HCT116 (cell line): Measurements from ENCODE around the gene KLHL17. TPM values are rescaled to one million over a fixed set of nuclear protein-coding genes. Genes with fewer than 3 reads are reported as not detected.

Source experiments
- ATAC-seq: fragments of 200-7000 bp; cut with Tn5 transposase; 2 replicates; pipeline ENCODE4 v1.9.1; 2020; ENCODE audit warnings: mild to moderate bottlenecking, moderate library complexity
- BruUV-seq: library from RNA; stranded (reverse); fragments of 400-500 nt; replicated peaks from 2 replicates; lab custom pipeline; 2021; lab: Mats Ljungman, UMichigan
- CTCF ChIA-PET: fragments of 300-600 bp; sonication (Branson Sonifier 250); formaldehyde crosslinking; loops from one replicate; lab custom pipeline; 2021; ENCODE audit warnings: antibody characterized with exemption; lab: Charles Lee
- POLR2A ChIA-PET: fragments of 300-600, 350-600 bp; sonication (Branson Sonifier 250); formaldehyde crosslinking; loops from one replicate; lab custom pipeline; 2021; ENCODE audit warnings: antibody characterized with exemption; lab: Charles Lee
- RAD21 ChIA-PET, 2 experiments: fragments of 300-600 bp; sonication (Branson Sonifier 250); formaldehyde crosslinking; loops; one replicate each; lab custom pipeline; 2023; ENCODE audit warnings: low total read pairs in 2 of 2; ENCODE audit not compliant: uncharacterized antibody in 2 of 2, unreplicated experiment in 2 of 2, low non-redundant PET in 1 of 2; lab: Charles Lee
- DNase-seq: peaks from one replicate; pipeline ENCODE4 v3.0.0-alpha.2; 2010; ENCODE audit warnings: low read depth, low spot score
- H2AFZ ChIP-seq: fragments of 200-600 bp; shearing (Covaris generic), sonication (generic); 2 replicates; pipeline ENCODE4 v1.6.1; 2017; ENCODE audit warnings: low read depth, mixed run types, mixed read lengths, antibody characterized with exemption, low read length; ENCODE audit not compliant: poor library complexity, severe bottlenecking
- H3K27ac ChIP-seq: 2 replicates; pipeline ENCODE4 v1.5.1; 2012; ENCODE audit warnings: low read depth, low read length
- H3K27me3 ChIP-seq: fragments of 200-600 bp; sonication (generic); 2 replicates; pipeline ENCODE4 v1.6.1; 2016; ENCODE audit warnings: mixed run types, low read length, mixed read lengths; ENCODE audit not compliant: insufficient read depth
- H3K36me3 ChIP-seq, 2 experiments: fragments of 200-500 bp in 1 of 2; fragments of 200-600 bp in 1 of 2; sonication (Bioruptor generic) in 1 of 2; sonication (generic) in 1 of 2; 2 replicates each; pipeline versions ENCODE4 v1.5.1 to v1.6.1; 2014 to 2016; ENCODE audit warnings: low read length in 2 of 2, inconsistent platforms in 1 of 2, mixed read lengths in 1 of 2, mixed run types in 1 of 2; ENCODE audit not compliant: insufficient read depth in 2 of 2, control insufficient read depth in 1 of 2
- H3K4me1 ChIP-seq, 2 experiments: fragments of 200-600 bp in 1 of 2; sonication (generic) in 1 of 2; 2 replicates each; pipeline versions ENCODE4 v1.5.1 to v1.6.1; 2012 to 2017; ENCODE audit warnings: low read length in 2 of 2, inconsistent platforms in 1 of 2, mild to moderate bottlenecking in 1 of 2, mixed read lengths in 1 of 2, mixed run types in 1 of 2, moderate library complexity in 1 of 2; ENCODE audit not compliant: insufficient read depth in 2 of 2, control insufficient read depth in 1 of 2
- H3K4me2 ChIP-seq: fragments of 200-600 bp; sonication (generic); 2 replicates; pipeline ENCODE4 v1.6.1; 2017; ENCODE audit warnings: mixed run types, low read length, mixed read lengths
- H3K4me3 ChIP-seq, 2 experiments: fragments of 200-600 bp in 1 of 2; sonication (generic) in 1 of 2; replicated peaks in 1 of 2; 2 replicates each; pipeline ENCODE4 v1.5.1; 2011 to 2016; ENCODE audit warnings: low read length in 2 of 2, control low read depth in 1 of 2, low read depth in 1 of 2, mild to moderate bottlenecking in 1 of 2, mixed read lengths in 1 of 2, mixed run types in 1 of 2
- H3K79me2 ChIP-seq: fragments of 200-600 bp; sonication (generic); 2 replicates; pipeline ENCODE4 v1.6.1; 2017; ENCODE audit warnings: mild to moderate bottlenecking, mixed run types, low read length, moderate library complexity, mixed read lengths; ENCODE audit not compliant: insufficient read depth
- H3K9ac ChIP-seq: fragments of 200-600 bp; sonication (generic); 2 replicates; pipeline ENCODE4 v1.6.1; 2016; ENCODE audit warnings: low read length, mixed read lengths
- H3K9me2 ChIP-seq: fragments of 200-600 bp; sonication (generic), shearing (Covaris generic); 2 replicates; pipeline ENCODE4 v1.6.1; 2017; ENCODE audit warnings: mixed run types, mild to moderate bottlenecking, moderate library complexity; ENCODE audit not compliant: insufficient read depth
- H3K9me3 ChIP-seq, 2 experiments: fragments of 200-500 bp in 1 of 2; fragments of 200-600 bp in 1 of 2; sonication (Bioruptor generic) in 1 of 2; sonication (generic) in 1 of 2; 2 replicates each; pipeline ENCODE4 v1.6.1; 2014 to 2017; ENCODE audit warnings: low read length in 2 of 2, mixed read lengths in 2 of 2, inconsistent platforms in 1 of 2, low read depth in 1 of 2, mild to moderate bottlenecking in 1 of 2, mixed run types in 1 of 2, moderate library complexity in 1 of 2; ENCODE audit not compliant: control insufficient read depth in 1 of 2, insufficient read depth in 1 of 2
- H4K20me1 ChIP-seq: fragments of 200-600 bp; sonication (generic), shearing (Covaris generic); 2 replicates; pipeline ENCODE4 v1.6.1; 2017; ENCODE audit warnings: mixed run types, mild to moderate bottlenecking, moderate library complexity; ENCODE audit not compliant: insufficient read depth
- CBX3 ChIP-seq: IDR thresholded peaks from 2 replicates; pipeline ENCODE4 v1.6.1; 2012; ENCODE audit warnings: low read depth
- CEBPB ChIP-seq: IDR thresholded peaks from 2 replicates; pipeline ENCODE4 v1.6.1; 2012; ENCODE audit warnings: low read depth
- EGR1 ChIP-seq: IDR thresholded peaks from 2 replicates; pipeline ENCODE4 v1.6.1; 2012; ENCODE audit warnings: low read depth
- EZH2 ChIP-seq: fragments of 200-600 bp; sonication (generic); IDR thresholded peaks from 2 replicates; pipeline ENCODE4 v1.6.1; 2017; ENCODE audit warnings: antibody characterized with exemption, mixed run types
- EZH2phosphoT487 ChIP-seq: fragments of 200-600 bp; IDR thresholded peaks from 2 replicates; pipeline ENCODE4 v1.6.1; 2018; ENCODE audit warnings: antibody characterized with exemption, borderline replicate concordance
- JUND ChIP-seq: IDR thresholded peaks from 2 replicates; pipeline ENCODE4 v1.6.1; 2012
- MAX ChIP-seq: IDR thresholded peaks from 2 replicates; pipeline ENCODE4 v1.6.1; 2012
- POLR2A ChIP-seq: IDR thresholded peaks from 2 replicates; pipeline ENCODE4 v1.7.0; 2011; ENCODE audit warnings: borderline replicate concordance; ENCODE audit not compliant: insufficient read depth, insufficient read length; ENCODE audit errors: extremely low read depth
- REST ChIP-seq: IDR thresholded peaks from 2 replicates; pipeline ENCODE4 v1.6.1; 2012; ENCODE audit warnings: low read depth
- SIN3A ChIP-seq: IDR thresholded peaks from 2 replicates; pipeline ENCODE4 v1.6.1; 2012; ENCODE audit warnings: low read depth
- TCF7L2 ChIP-seq: IDR thresholded peaks from 2 replicates; pipeline ENCODE4 v1.7.0; 2011; ENCODE audit warnings: borderline replicate concordance, inconsistent platforms; ENCODE audit not compliant: insufficient read depth, insufficient read length; ENCODE audit errors: extremely low read depth
- ZFX ChIP-seq: fragments of 450-650 bp; IDR thresholded peaks from 2 replicates; pipeline ENCODE4 v1.6.1; 2017
- ZNF274 ChIP-seq: fragments of 200-500 bp; sonication (Bioruptor generic); IDR thresholded peaks from 2 replicates; pipeline ENCODE4 v1.6.1; 2014; ENCODE audit warnings: mild to moderate bottlenecking, low read depth, low read length, inconsistent platforms
- intact Hi-C: fragments of 100-400 bp; cut with micrococcal nuclease; formaldehyde crosslinking; loops from 2 replicates; pipeline ENCODE4 v1.10.0; 2022
- total RNA-seq: library from RNA; stranded (reverse); gene quantifications from one replicate; pipeline ENCODE4 v1.2.1, GENCODE V29; 2021; ENCODE audit not compliant: unreplicated experiment
- TF ChIP-seq, protein P1 (sequence below): IDR thresholded peaks from 2 replicates; pipeline ENCODE4 v1.6.1; 2012

The KLHL17 gene
- total RNA-seq, 1 experiment from 2014 or later = 100.0 TPM

GRCh38 chr1:934991-935750, 25.2 kb upstream of the KLHL17 start:
- H3K9me2 ChIP-seq = no peaks in the 10 kb centered on the region
- ATAC-seq (no peak), DNase-seq (no peak)
- H4K20me1 ChIP-seq = no peaks in the 10 kb centered on the region
- H3K79me2 ChIP-seq = no peaks in the 10 kb centered on the region
- TF ChIP-seq, protein P1, sequence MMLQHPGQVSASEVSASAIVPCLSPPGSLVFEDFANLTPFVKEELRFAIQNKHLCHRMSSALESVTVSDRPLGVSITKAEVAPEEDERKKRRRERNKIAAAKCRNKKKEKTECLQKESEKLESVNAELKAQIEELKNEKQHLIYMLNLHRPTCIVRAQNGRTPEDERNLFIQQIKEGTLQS = no peak
- TF ChIP-seq EZH2phosphoT487 (no peak), ZNF274 (no peak), POLR2A (no peak)
- no peak overlapping the region for H2AFZ ChIP-seq
- no peak overlapping the region for H3K27ac ChIP-seq
- H3K4me3 ChIP-seq = no peak overlapping the region
- H3K9ac ChIP-seq = no peak overlapping the region
- RAD21 ChIA-PET = no interaction called here
- H3K4me2 ChIP-seq = no peak overlapping the region
- CTCF ChIA-PET = no interaction called here
- H3K9me3 ChIP-seq = no peaks in the 10 kb centered on the region
- peaks cover 26 to 35% of the 10 kb centered on the region in 2 experiments for H3K4me1 ChIP-seq
- POLR2A ChIA-PET = no interaction called here
- BruUV-seq = no TSS peak
- H3K27me3 ChIP-seq = peaks cover 13% of the 10 kb centered on the region; the same call in 1 of the 2 replicates
- H3K36me3 ChIP-seq = no peaks in the 10 kb centered on the region
- intact Hi-C loops = no loop called here

- H3K4me1 ChIP-seq = peaks cover 32 to 39% of the 10 kb centered on the region in 2 experiments
- no TSS peak for BruUV-seq
- DNase-seq = no peak
- H4K20me1 ChIP-seq = no peaks in the 10 kb centered on the region
- ChIA-PET POLR2A (no interaction called here), RAD21 (no interaction called here), CTCF (no interaction called here)
- no peak overlapping the region for H3K27ac ChIP-seq
- H3K4me3 ChIP-seq = no peak overlapping the region
- H3K79me2 ChIP-seq = no peaks in the 10 kb centered on the region
- H3K36me3 ChIP-seq = no peaks in the 10 kb centered on the region
- peaks cover 13% of the 10 kb centered on the region; the same call in 1 of the 2 replicates for H3K27me3 ChIP-seq
- no peaks in the 10 kb centered on the region for H3K9me2 ChIP-seq
- no peak overlapping the region for H2AFZ ChIP-seq
- no peak overlapping the region for H3K4me2 ChIP-seq
- no peak for ATAC-seq
- H3K9me3 ChIP-seq = no peaks in the 10 kb centered on the region
- intact Hi-C loops = no loop called here
- no peak overlapping the region for H3K9ac ChIP-seq
- TF ChIP-seq, protein P1 = no peak
- no peak for TF ChIP-seq REST
- no peak for TF ChIP-seq EZH2phosphoT487
- TF ChIP-seq CBX3 = no peak
- no peak for TF ChIP-seq ZFX
- no peak for TF ChIP-seq JUND
- no peak for TF ChIP-seq MAX
- TF ChIP-seq EGR1 = no peak
- TF ChIP-seq TCF7L2 = no peak
- no peak for TF ChIP-seq EZH2
- no peak for TF ChIP-seq SIN3A
- no peak for TF ChIP-seq CEBPB
Measured at GRCh38 chr1:935751-936231, 24.6 kb upstream of the KLHL17 start.
